Hepatocyte (in vitro differentiated cells): ENCODE measurements around the gene BCKDHB.

Experiments
- CTCF ChIP-seq: fragments of 200-600 bp; sonication (generic); IDR thresholded peaks from 2 replicates; pipeline ENCODE4 v1.5.1; 2016; ENCODE audit warnings: antibody characterized with exemption, mild to moderate bottlenecking; ENCODE audit not compliant: poor library complexity
- EZH2 ChIP-seq: fragments of 200-600 bp; sonication (generic); IDR thresholded peaks from 2 replicates; pipeline ENCODE4 v1.6.1; 2016; ENCODE audit warnings: antibody characterized with exemption, mild to moderate bottlenecking, borderline replicate concordance

- TF ChIP-seq CTCF (no peak), EZH2 (no peak)
Measured at GRCh38 chr6:80250391-80250997, 144.0 kb downstream of the BCKDHB start.
